GM23338 (cell line): Measurements from ENCODE around the gene ZBTB12.
"Not testable (repeated sequence)": the region's sequence is repeated elsewhere in the genome, so short reads cannot be mapped to it uniquely, and the experiment has no call there.

Experiments used
- CREB1 ChIP-seq: fragments of 250-450 bp; sonication (Bioruptor Pico); IDR thresholded peaks from 2 replicates; pipeline ENCODE4 v1.5.0; 2020; ENCODE audit warnings: low read depth, mild to moderate bottlenecking, moderate library complexity
- CTCF ChIP-seq, 2 experiments: fragments of 200-600 bp in 1 of 2; sonication (generic) in 1 of 2; conservative IDR thresholded peaks; 2 replicates each; pipeline versions ENCODE4 v1.5.1 to v1.6.1; 2016 to 2017; ENCODE audit warnings: antibody characterized with exemption in 2 of 2, low read depth in 2 of 2, mild to moderate bottlenecking in 2 of 2, moderate library complexity in 1 of 2
- ETS1 ChIP-seq: IDR thresholded peaks from 2 replicates; pipeline ENCODE4 v1.6.1; 2016; ENCODE audit warnings: antibody characterized with exemption
- EZH2 ChIP-seq: fragments of 200-600 bp; sonication (generic); IDR thresholded peaks from one replicate; pipeline ENCODE4 v1.8.0; 2017; ENCODE audit warnings: antibody characterized with exemption, mild to moderate bottlenecking, low read depth; ENCODE audit not compliant: unreplicated experiment
- EZH2phosphoT487 ChIP-seq: fragments of 200-600 bp; sonication (generic); IDR thresholded peaks from one replicate; pipeline ENCODE4 v1.8.1; 2018; ENCODE audit warnings: antibody characterized with exemption; ENCODE audit not compliant: unreplicated experiment
- JUNB ChIP-seq: IDR thresholded peaks from one replicate; pipeline ENCODE4 v1.6.1; 2016; ENCODE audit warnings: antibody characterized with exemption; ENCODE audit not compliant: unreplicated experiment
- NANOG ChIP-seq: IDR thresholded peaks from 2 replicates; pipeline ENCODE4 v1.6.1; 2016; ENCODE audit warnings: antibody characterized with exemption, borderline replicate concordance
- POLR2AphosphoS5 ChIP-seq: IDR thresholded peaks from 2 replicates; pipeline ENCODE4 v1.6.1; 2016; ENCODE audit warnings: antibody characterized with exemption, low read depth
- REST ChIP-seq: IDR thresholded peaks from one replicate; pipeline ENCODE4 v1.6.1; 2018; ENCODE audit warnings: antibody characterized with exemption; ENCODE audit not compliant: unreplicated experiment
- STAT1 ChIP-seq: IDR thresholded peaks from one replicate; pipeline ENCODE4 v1.6.1; 2016; ENCODE audit warnings: antibody characterized with exemption; ENCODE audit not compliant: unreplicated experiment
- ZNF114 ChIP-seq: fragments of 250-450 bp; sonication (Bioruptor Pico); IDR thresholded peaks from 2 replicates; pipeline ENCODE4 v1.5.0; 2020; ENCODE audit warnings: mild to moderate bottlenecking, moderate library complexity
- ZNF331 ChIP-seq: fragments of 250-450 bp; sonication (Bioruptor Pico); IDR thresholded peaks from 2 replicates; pipeline ENCODE4 v1.5.0; 2020; ENCODE audit warnings: low read depth, mild to moderate bottlenecking, moderate library complexity
- ZNF462 ChIP-seq: fragments of 250-450 bp; sonication (Bioruptor Pico); IDR thresholded peaks from 2 replicates; pipeline ENCODE4 v1.5.0; 2020; ENCODE audit warnings: mild to moderate bottlenecking, moderate library complexity

- not testable (repeated sequence) for TF ChIP-seq CTCF (conservative IDR thresholded peaks at IDR 0.05; ENCODE audit: low read depth in 2 of 2); POLR2AphosphoS5; EZH2phosphoT487; REST; EZH2; CREB1; ETS1; STAT1; JUNB; ZNF462 (CRISPR knock-in tag); NANOG; ZNF331 (CRISPR knock-in tag); ZNF114
Observed at GRCh38 chr6:31868658-31868971, 33.3 kb downstream of the ZBTB12 start.
